ENCODE results near the gene ALDH16A1. TPM values are rescaled to one million over a fixed set of nuclear protein-coding genes. Genes with fewer than 3 reads are reported as not detected.

ALDH16A1 gene
- total RNA-seq, 4 donors from 2014 or later: 33.8 to 53.6 (median 49.1) TPM

DNA sequence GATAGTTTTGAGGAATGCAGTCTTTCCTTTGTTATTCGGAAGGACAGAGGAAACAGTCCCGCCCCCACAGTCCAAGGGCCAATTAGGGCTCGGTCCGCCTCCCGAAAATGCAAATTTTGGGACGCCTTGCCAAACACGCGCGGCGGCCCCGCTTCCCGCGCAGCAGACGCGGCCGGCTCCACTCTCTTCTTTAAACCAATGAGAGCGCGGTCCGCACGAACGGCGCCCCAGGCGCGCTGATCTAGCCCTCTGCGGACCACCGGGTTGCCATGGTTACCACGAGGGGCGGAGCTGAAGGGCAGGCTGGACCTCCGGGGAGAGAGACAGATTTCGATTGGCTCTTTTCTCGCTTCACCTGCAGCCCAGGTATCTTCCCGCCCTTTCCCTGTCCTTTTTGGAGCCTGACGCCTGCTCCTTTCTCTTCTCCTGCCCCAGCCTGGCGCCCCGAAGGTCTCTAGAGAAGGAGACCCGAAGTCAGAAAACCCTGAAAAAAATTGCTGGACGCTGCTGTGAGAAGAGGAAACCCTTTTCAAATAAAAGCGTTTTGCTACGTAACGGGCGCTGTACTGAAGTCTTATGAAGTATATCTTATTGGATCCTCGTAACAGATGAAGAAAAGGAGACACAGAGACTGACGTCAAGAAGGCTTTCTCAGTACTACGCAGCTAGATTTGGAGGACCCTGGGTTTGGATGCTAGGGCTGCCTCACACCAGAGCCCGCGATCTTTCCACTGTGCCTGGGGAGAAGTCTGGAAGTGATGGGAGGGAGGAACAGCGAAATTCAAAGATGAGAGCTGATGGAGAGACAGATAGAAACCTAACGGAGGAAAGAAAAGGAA is 31.8 kb upstream of the ALDH16A1 start:
- peaks cover 0 to 47% of the 10 kb centered on the region in 2 donors for H3K27me3 ChIP-seq
- peak; percentile 35 to 67 (median 62) for DNase-seq
- H3K9me3 ChIP-seq: no peaks in the 10 kb centered on the region

GRCh38 chr19:49421878-49422202 is 31.2 kb upstream of the ALDH16A1 start:
- H3K9me3 ChIP-seq: no peaks in the 10 kb centered on the region
- H3K27ac ChIP-seq: no peak overlapping the region
- H3K4me3 ChIP-seq: no peak overlapping the region
- peaks cover 0 to 53% of the 10 kb centered on the region in 2 donors for H3K27me3 ChIP-seq
- no peak for TF ChIP-seq POLR2A (IDR thresholded peaks at IDR 0.05)
- TF ChIP-seq, protein P1, sequence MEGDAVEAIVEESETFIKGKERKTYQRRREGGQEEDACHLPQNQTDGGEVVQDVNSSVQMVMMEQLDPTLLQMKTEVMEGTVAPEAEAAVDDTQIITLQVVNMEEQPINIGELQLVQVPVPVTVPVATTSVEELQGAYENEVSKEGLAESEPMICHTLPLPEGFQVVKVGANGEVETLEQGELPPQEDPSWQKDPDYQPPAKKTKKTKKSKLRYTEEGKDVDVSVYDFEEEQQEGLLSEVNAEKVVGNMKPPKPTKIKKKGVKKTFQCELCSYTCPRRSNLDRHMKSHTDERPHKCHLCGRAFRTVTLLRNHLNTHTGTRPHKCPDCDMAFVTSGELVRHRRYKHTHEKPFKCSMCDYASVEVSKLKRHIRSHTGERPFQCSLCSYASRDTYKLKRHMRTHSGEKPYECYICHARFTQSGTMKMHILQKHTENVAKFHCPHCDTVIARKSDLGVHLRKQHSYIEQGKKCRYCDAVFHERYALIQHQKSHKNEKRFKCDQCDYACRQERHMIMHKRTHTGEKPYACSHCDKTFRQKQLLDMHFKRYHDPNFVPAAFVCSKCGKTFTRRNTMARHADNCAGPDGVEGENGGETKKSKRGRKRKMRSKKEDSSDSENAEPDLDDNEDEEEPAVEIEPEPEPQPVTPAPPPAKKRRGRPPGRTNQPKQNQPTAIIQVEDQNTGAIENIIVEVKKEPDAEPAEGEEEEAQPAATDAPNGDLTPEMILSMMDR (IDR thresholded peaks at IDR 0.05): no peak
- peaks cover 3 to 21% (median 16%) of the 10 kb centered on the region in 4 donors for H3K4me1 ChIP-seq
- no peak for DNase-seq
- no peaks in the 10 kb centered on the region for H3K36me3 ChIP-seq

More for the DNA sequence above, 31.8 kb upstream of the ALDH16A1 start:
- TF ChIP-seq POLR2A (IDR thresholded peaks at IDR 0.05): no peak
- Histone ChIP-seq H3K4me3 (peak overlapping the region in 2 of 4 donors; percentile 13 to 31), H3K4me1 (peaks cover 3 to 21% (median 16%) of the 10 kb centered on the region in 4 donors), H3K36me3 (no peaks in the 10 kb centered on the region), H3K27ac (no peak overlapping the region)

- H3K36me3 ChIP-seq: no peaks in the 10 kb centered on the region
- DNase-seq: no peak
- TF ChIP-seq POLR2A (IDR thresholded peaks at IDR 0.05): no peak
- TF ChIP-seq, protein P1 (IDR thresholded peaks at IDR 0.05): peak in 3 of 6 experiments; percentile 16 to 39 (median 36)
Measured at GRCh38 chr19:49422407-49423070, 30.5 kb upstream of the ALDH16A1 start.

DNA sequence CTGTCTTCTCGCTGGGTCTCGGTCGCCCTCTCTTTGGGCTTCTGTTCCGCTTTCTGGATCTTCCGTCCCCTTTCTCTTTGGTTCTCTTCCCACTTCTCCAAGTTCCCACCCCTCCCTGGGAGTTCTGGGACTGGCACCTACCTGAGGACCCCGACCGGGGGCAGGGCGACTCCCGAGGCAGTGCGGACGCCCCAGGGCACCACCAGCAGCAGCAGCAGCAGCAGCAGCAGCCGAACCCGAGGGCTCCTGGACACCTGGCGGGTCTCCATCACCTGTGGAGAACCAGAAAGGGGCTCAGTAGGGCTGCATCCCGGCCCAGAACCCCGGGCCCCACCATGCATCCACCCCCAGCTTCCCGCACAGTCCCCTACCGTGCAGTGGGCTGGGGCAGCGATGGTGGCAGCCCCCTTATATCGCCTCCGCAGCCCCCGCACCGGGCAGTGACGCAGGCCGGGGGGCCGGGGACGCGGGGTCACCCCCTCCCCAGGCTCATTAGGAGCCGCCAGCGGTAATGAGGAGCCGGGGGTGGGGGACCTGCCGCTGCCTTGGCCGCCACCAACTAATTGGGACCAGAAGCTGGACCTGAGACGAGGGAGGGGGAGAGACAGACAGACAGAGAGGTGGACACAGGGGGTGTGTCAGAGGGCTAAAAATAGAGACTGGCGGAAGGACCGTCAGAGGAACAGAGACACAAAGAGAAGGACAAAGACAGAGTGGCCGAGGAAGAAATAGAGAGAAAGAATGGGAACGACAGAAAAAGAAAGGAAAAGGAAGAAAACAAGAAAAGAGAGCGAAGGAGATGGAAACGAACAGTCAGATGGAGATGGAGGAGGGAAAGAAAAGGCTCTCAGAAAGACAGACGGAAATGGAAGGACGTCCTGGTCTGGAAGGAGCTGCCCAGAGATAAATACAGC is 29.7 kb upstream of the ALDH16A1 start, which contains the start of gene PTH2:
Gene PTH2, minus strand, starts transcription at position 371 of the 914 bp plus-strand sequence. Its CDS starts 102 bp downstream, at position 269.
- H3K27ac ChIP-seq: no peak within 1 kb of the TSS
- H3K4me1 ChIP-seq: peaks cover 3 to 27% (median 19%) of the 10 kb centered on the region in 4 donors
- TF ChIP-seq POLR2A (IDR thresholded peaks at IDR 0.05): no peak
- TF ChIP-seq, protein P1 (IDR thresholded peaks at IDR 0.05): no peak
- DNase-seq: no peak
- no peaks in the 10 kb centered on the region for H3K36me3 ChIP-seq
- H3K9me3 ChIP-seq: no peaks in the 10 kb centered on the region
- peaks cover 0 to 65% of the 10 kb centered on the region in 2 donors for H3K27me3 ChIP-seq
- H3K4me3 ChIP-seq: peak within 1 kb of the TSS in 3 of 4 donors; percentile 23 to 41 (median 24)

More at GRCh38 chr19:49422407-49423070, 30.5 kb upstream of the ALDH16A1 start:
- peaks cover 3 to 21% (median 16%) of the 10 kb centered on the region in 4 donors for H3K4me1 ChIP-seq
- H3K27me3 ChIP-seq: peaks cover 0 to 58% of the 10 kb centered on the region in 2 donors
- no peak overlapping the region for H3K27ac ChIP-seq
- peak overlapping the region in 3 of 4 donors; percentile 23 to 41 (median 24) for H3K4me3 ChIP-seq
- no peaks in the 10 kb centered on the region for H3K9me3 ChIP-seq

GRCh38 chr19:49423985-49424303 is 29.1 kb upstream of the ALDH16A1 start:
- H3K9me3 ChIP-seq: no peaks in the 10 kb centered on the region
- H3K27ac ChIP-seq: no peak overlapping the region
- TF ChIP-seq POLR2A (IDR thresholded peaks at IDR 0.05): no peak
- TF ChIP-seq, protein P1 (IDR thresholded peaks at IDR 0.05): no peak
- H3K36me3 ChIP-seq: no peaks in the 10 kb centered on the region
- H3K27me3 ChIP-seq: peaks cover 0 to 71% of the 10 kb centered on the region in 2 donors
- peaks cover 3 to 32% (median 21%) of the 10 kb centered on the region in 4 donors for H3K4me1 ChIP-seq
- DNase-seq: no peak
- no peak overlapping the region for H3K4me3 ChIP-seq
